A673 (cell line): ENCODE results near the gene PCLO.

Experiments used
- CTCF ChIP-seq: fragments of 300-800, 200-600 bp; sonication (generic); conservative IDR thresholded peaks from 2 replicates; pipeline ENCODE4 v1.5.1; 2017; ENCODE audit warnings: low read depth, mild to moderate bottlenecking, antibody characterized with exemption, low read length, moderate library complexity, mixed read lengths
- EZH2 ChIP-seq: fragments of 200-600 bp; sonication (generic); IDR thresholded peaks from 2 replicates; pipeline ENCODE4 v1.6.1; 2017; ENCODE audit warnings: borderline replicate concordance, low read depth, mild to moderate bottlenecking, mixed read lengths, antibody characterized with exemption, low read length; ENCODE audit not compliant: poor library complexity, severe bottlenecking

DNA sequence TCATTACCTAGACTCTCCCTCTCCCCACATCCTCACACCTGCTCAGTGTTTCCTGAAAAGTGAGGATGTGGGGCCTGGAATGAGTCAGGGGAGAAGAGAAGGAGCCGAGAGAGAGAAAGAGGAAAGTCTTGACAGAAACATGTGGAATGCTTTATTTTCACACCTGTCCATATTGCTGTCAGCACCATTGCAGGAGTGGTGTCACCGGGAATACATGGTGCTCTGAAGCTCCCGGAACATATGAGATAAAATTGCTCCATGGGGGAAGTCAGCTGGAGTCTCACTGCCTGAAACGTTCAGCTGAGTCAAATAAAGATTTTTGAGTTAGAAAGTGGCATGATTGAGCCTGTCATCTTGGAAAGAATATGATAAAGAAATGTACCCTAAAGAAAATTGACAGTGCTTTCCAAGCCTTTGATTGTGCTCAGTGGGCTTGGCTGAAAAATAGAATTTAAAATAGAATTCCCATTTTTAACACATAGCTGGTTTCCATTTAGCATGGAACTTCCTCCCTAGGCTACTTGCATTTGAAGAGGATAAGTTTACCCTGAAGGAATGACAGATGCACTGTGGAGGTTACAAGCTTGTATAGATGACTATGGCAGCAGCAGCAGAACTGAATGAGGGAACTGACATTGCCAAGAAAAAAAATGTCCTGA, 182.4 kb downstream of the PCLO start:
- no peak for TF ChIP-seq CTCF
- TF ChIP-seq EZH2: no peak
